Esophagus squamous epithelium (tissue), 4 donors: Measurements from ENCODE around the gene ZNF783.

ENCODE experiments used
- POLR2A ChIP-seq, 4 donors: fragments of 450-650 bp; IDR thresholded peaks; one replicate each; pipeline ENCODE4 v1.6.1; 2017; ENCODE audit warnings: antibody characterized with exemption in 4 of 4, mild to moderate bottlenecking in 4 of 4, moderate library complexity in 3 of 4
- TF ChIP-seq, protein P1 (sequence below), 6 experiments: fragments of 450-650 bp in 4 of 6; fragments of 200-600 bp in 2 of 6; sonication (generic) in 2 of 6; IDR thresholded peaks; one replicate each; pipeline ENCODE4 v1.5.1; 2016 to 2019; ENCODE audit warnings: antibody characterized with exemption in 6 of 6, mild to moderate bottlenecking in 4 of 6, moderate library complexity in 4 of 6

DNA sequence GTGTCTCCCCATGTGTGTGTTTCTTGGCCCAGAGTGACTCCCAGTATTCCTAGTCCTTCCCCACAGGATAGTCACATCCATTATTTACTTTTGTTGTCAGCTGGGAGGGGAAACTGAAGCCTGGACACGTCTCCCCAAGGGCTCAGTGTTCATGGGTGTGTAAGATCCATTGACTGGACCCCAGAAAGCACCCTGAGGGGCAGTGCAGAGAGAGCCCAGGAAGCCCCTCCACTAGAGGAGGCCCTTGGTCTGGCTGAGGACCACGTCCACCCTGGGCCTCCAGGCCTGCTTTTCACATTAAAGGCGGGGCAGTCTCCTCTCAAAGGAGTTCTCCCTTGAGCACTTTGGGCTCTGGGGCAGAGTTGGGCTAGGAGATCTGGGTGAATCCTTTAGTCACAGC is 21.3 kb downstream of the ZNF783 start:
- TF ChIP-seq POLR2A (IDR thresholded peaks at IDR 0.05) = no peak
- TF ChIP-seq, protein P1, sequence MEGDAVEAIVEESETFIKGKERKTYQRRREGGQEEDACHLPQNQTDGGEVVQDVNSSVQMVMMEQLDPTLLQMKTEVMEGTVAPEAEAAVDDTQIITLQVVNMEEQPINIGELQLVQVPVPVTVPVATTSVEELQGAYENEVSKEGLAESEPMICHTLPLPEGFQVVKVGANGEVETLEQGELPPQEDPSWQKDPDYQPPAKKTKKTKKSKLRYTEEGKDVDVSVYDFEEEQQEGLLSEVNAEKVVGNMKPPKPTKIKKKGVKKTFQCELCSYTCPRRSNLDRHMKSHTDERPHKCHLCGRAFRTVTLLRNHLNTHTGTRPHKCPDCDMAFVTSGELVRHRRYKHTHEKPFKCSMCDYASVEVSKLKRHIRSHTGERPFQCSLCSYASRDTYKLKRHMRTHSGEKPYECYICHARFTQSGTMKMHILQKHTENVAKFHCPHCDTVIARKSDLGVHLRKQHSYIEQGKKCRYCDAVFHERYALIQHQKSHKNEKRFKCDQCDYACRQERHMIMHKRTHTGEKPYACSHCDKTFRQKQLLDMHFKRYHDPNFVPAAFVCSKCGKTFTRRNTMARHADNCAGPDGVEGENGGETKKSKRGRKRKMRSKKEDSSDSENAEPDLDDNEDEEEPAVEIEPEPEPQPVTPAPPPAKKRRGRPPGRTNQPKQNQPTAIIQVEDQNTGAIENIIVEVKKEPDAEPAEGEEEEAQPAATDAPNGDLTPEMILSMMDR (IDR thresholded peaks at IDR 0.05) = no peak
